ENCODE measurements around the gene PCDH1.

The PCDH1 gene

GRCh38 chr5:141867139-141867538 is 11.1 kb downstream of the PCDH1 start:
- Mint-ChIP-seq H3K27ac (ENCODE audit: low read depth) (no peak overlapping the region), H3K9me3 (no peaks in the 10 kb centered on the region), H3K4me1 (no peaks in the 10 kb centered on the region), H3K36me3 (ENCODE audit: insufficient read depth) (no peaks in the 10 kb centered on the region), H3K27me3 (peaks cover 31% of the 10 kb centered on the region), H3K4me3 (no peak overlapping the region)
- ATAC-seq (replicated peaks; ENCODE audit: extremely low read depth, poor library complexity, severe bottlenecking) = no peak
- no peak for DNase-seq (ENCODE audit: low spot score in 2 of 2)

DNA sequence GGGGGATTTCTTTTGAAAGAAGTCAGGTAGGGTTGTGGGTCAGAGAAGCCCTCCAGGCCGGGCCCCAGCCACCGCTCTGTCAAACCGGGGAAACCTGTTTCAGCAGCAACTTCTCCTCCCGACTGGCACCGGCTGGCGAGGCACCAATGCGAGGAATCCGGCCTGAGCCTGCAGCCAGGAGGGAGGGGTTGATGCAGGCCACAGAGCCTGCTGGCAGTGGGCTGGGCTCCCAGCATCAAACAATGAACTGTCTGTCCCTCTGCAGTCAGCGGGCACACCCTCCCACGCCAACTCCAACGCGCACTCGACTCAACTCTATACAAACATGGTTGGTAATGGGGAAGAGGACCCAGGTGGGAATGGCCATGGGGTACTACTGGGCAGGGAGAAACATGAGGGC is 12.1 kb downstream of the PCDH1 start:
- no peaks in the 10 kb centered on the region for H3K9me3 Mint-ChIP-seq

DNA sequence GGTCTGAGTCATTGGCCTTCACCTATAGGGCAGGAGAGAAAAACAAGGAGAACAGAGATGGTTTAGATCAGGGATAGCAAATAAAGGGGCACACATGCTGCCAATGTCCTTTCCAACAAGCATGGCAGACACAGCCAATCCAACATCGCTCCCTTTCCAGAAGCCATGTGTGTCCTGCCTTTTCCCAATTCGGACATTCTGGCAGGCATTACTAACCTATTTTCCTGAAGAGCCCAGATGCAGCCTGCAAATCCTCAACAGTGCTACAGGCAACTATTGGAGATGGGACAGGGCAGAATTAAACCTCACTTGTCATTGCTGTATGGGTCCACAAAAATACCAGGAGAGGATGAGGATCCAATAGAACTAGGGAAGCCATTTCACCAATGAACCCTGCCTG is 12.8 kb downstream of the PCDH1 start:
- H3K27ac Mint-ChIP-seq (ENCODE audit: low read depth) = no peak overlapping the region

More for the DNA sequence above, 12.1 kb downstream of the PCDH1 start:
- DNase-seq (ENCODE audit: low spot score in 2 of 2) = no peak
- Mint-ChIP-seq H3K4me3 (no peak overlapping the region), H3K27ac (ENCODE audit: low read depth) (no peak overlapping the region), H3K4me1 (no peaks in the 10 kb centered on the region), H3K27me3 (peaks cover 31% of the 10 kb centered on the region), H3K36me3 (ENCODE audit: insufficient read depth) (no peaks in the 10 kb centered on the region)
- ATAC-seq (replicated peaks; ENCODE audit: extremely low read depth, poor library complexity, severe bottlenecking) = no peak

DNA sequence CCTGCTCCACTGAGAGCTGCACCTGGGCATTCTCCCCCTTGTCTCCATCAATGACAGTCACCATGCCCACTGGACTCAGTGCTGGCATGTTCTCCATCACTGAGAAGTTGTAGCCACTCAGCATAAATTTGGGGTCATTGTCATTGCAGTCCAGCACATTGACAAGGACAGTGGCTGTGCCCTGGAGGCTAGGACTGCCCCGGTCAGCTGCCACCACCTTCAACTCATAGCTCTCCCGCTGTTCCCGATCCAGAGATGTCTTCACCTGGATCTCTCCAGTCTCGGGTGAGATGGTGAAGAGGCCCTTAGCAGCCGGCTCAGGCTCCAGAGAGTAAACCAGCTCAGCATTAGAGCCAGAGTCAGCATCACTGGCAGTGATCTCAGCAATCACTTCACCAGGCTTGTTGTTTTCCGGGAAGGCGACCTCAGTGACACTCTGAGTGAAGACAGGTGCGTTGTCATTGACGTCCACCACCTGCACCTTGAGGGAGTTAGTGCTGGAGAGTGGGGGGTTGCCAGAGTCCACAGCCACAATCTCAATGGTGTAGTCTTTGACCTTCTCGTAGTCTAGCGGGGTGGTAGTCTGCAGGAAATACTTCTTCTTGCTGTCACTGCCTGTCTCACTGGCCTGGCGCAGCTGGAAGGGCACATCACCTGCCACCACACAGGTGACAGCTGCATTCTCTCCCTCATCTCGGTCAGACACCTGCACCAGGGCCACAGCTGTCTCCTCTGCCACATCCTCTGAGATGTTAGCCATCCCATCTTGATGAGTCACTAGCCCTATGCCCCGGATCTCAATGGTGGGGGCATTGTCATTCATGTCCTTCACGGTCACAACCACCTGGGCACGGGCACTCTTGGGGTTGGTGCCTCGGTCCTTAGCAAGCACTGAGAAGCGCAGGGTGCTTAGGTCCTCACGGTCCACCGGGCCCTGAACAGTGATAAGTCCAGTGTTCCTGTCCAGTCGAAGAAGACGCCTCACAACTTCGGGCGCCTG is 13.5 kb downstream of the PCDH1 start:
- no peak overlapping the region for H3K27ac Mint-ChIP-seq (ENCODE audit: low read depth)
- no peaks in the 10 kb centered on the region for H3K9me3 Mint-ChIP-seq
- H3K36me3 Mint-ChIP-seq (ENCODE audit: insufficient read depth) = no peaks in the 10 kb centered on the region
- no peaks in the 10 kb centered on the region for H3K4me1 Mint-ChIP-seq
- no peak for ATAC-seq (replicated peaks; ENCODE audit: extremely low read depth, poor library complexity, severe bottlenecking)
- H3K27me3 Mint-ChIP-seq = peaks cover 24% of the 10 kb centered on the region
- no peak for DNase-seq (ENCODE audit: low spot score in 2 of 2)
- no peak overlapping the region for H3K4me3 Mint-ChIP-seq

More for the DNA sequence above, 12.8 kb downstream of the PCDH1 start:
- Mint-ChIP-seq H3K9me3 (no peaks in the 10 kb centered on the region), H3K4me1 (no peaks in the 10 kb centered on the region), H3K4me3 (no peak overlapping the region), H3K27me3 (peaks cover 27% of the 10 kb centered on the region), H3K36me3 (ENCODE audit: insufficient read depth) (no peaks in the 10 kb centered on the region)
- ATAC-seq (replicated peaks; ENCODE audit: extremely low read depth, poor library complexity, severe bottlenecking) (no peak), DNase-seq (ENCODE audit: low spot score in 2 of 2) (no peak)

- Mint-ChIP-seq H3K36me3 (ENCODE audit: insufficient read depth) (no peaks in the 10 kb centered on the region), H3K27me3 (peaks cover 27% of the 10 kb centered on the region), H3K4me3 (no peak overlapping the region), H3K4me1 (no peaks in the 10 kb centered on the region), H3K27ac (ENCODE audit: low read depth) (no peak overlapping the region), H3K9me3 (no peaks in the 10 kb centered on the region)
- ATAC-seq (replicated peaks; ENCODE audit: extremely low read depth, poor library complexity, severe bottlenecking) = no peak
- DNase-seq (ENCODE audit: low spot score in 2 of 2) = no peak
These were observed 14.5 kb downstream of the PCDH1 start for GRCh38 chr5:141863569-141864178.

- DNase-seq (ENCODE audit: low spot score in 2 of 2) = no peak
- Mint-ChIP-seq H3K27ac (ENCODE audit: low read depth) (no peak overlapping the region), H3K36me3 (ENCODE audit: insufficient read depth) (no peaks in the 10 kb centered on the region), H3K27me3 (peaks cover 30% of the 10 kb centered on the region), H3K9me3 (no peaks in the 10 kb centered on the region), H3K4me1 (no peaks in the 10 kb centered on the region), H3K4me3 (no peak overlapping the region)
- no peak for ATAC-seq (replicated peaks; ENCODE audit: extremely low read depth, poor library complexity, severe bottlenecking)
These were observed 15.2 kb downstream of the PCDH1 start for GRCh38 chr5:141862936-141863543.

- no peak for ATAC-seq (replicated peaks; ENCODE audit: extremely low read depth, poor library complexity, severe bottlenecking)
These were observed 17.0 kb downstream of the PCDH1 start for GRCh38 chr5:141861194-141861593.

DNA sequence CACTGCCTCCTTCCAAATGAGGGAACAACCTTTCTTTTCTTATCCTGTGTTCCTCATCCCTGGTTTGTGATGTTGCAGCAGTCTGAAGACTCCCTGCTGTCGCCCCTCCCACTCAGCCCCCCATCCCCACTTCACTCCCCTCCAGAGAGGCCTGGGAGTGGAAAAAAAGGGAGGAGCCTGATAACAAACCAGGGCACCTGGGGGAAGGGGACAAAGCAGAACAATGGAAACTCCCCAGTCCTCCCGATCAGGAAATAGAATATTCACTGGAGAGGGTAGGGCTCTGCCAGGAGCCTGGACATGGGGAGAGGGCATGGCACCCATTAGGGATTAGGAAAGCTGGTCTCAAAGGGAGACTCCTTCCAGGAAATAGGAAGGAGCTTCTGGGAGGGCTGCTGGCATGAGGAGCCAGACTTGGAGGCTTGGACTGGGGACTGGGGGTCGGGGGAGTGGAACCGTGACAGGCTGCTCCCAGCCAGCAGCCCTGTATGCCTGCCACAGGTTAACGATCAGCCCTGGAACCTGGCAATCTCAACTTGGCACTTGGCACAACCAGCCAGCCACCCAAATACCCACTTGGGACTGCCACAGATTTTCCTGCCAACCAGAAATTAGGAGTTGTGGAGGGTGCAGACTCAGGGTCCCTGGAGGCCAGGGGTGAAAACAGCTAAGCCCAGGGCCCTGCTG is 20.0 kb downstream of the PCDH1 start:
- Mint-ChIP-seq H3K9me3 (no peaks in the 10 kb centered on the region), H3K4me1 (no peaks in the 10 kb centered on the region), H3K27ac (ENCODE audit: low read depth) (no peak overlapping the region), H3K36me3 (ENCODE audit: insufficient read depth) (no peaks in the 10 kb centered on the region), H3K4me3 (no peak overlapping the region), H3K27me3 (peaks cover 33% of the 10 kb centered on the region)
- no peak for ATAC-seq (replicated peaks; ENCODE audit: extremely low read depth, poor library complexity, severe bottlenecking)
- no peak for DNase-seq (ENCODE audit: low spot score in 2 of 2)

More at GRCh38 chr5:141861194-141861593, 17.0 kb downstream of the PCDH1 start:
- no peak for DNase-seq (ENCODE audit: low spot score in 2 of 2)
- Mint-ChIP-seq H3K4me3 (no peak overlapping the region), H3K27ac (ENCODE audit: low read depth) (no peak overlapping the region), H3K9me3 (no peaks in the 10 kb centered on the region), H3K27me3 (peaks cover 33% of the 10 kb centered on the region), H3K36me3 (ENCODE audit: insufficient read depth) (no peaks in the 10 kb centered on the region), H3K4me1 (no peaks in the 10 kb centered on the region)

DNA sequence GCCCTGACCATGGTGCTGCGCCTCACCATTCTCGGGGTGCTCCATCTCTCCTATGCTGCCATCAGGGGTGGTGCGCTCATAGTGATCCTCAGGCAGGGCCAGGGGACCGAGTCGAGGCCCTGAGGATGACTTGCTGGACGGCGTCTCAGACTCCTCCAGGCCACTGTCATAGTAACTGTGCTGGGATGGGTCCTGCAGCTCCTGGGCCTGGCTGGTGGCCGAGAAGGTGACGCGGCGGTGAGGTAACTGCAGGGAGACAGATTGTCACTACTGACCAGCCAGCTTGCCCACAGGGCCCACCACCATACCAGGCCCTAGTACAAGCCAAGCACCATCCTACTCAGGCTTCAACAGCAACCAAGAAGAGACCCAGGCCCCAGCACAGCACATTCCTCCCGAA is 21.0 kb downstream of the PCDH1 start:
- H3K4me3 Mint-ChIP-seq = no peak overlapping the region
- peaks cover 32% of the 10 kb centered on the region for H3K27me3 Mint-ChIP-seq
- H3K9me3 Mint-ChIP-seq = no peaks in the 10 kb centered on the region
- no peak overlapping the region for H3K27ac Mint-ChIP-seq (ENCODE audit: low read depth)
- ATAC-seq (replicated peaks; ENCODE audit: extremely low read depth, poor library complexity, severe bottlenecking) (no peak), DNase-seq (ENCODE audit: low spot score in 2 of 2) (no peak)
- no peaks in the 10 kb centered on the region for H3K4me1 Mint-ChIP-seq
- no peaks in the 10 kb centered on the region for H3K36me3 Mint-ChIP-seq (ENCODE audit: insufficient read depth)

- Mint-ChIP-seq H3K4me3 (no peak overlapping the region), H3K36me3 (ENCODE audit: insufficient read depth) (no peaks in the 10 kb centered on the region), H3K27ac (ENCODE audit: low read depth) (no peak overlapping the region), H3K4me1 (no peaks in the 10 kb centered on the region), H3K9me3 (no peaks in the 10 kb centered on the region), H3K27me3 (peaks cover 22% of the 10 kb centered on the region)
- ATAC-seq (replicated peaks; ENCODE audit: extremely low read depth, poor library complexity, severe bottlenecking) (no peak), DNase-seq (ENCODE audit: low spot score in 2 of 2) (no peak)
These were observed 22.0 kb downstream of the PCDH1 start for GRCh38 chr5:141856037-141856790.

DNA sequence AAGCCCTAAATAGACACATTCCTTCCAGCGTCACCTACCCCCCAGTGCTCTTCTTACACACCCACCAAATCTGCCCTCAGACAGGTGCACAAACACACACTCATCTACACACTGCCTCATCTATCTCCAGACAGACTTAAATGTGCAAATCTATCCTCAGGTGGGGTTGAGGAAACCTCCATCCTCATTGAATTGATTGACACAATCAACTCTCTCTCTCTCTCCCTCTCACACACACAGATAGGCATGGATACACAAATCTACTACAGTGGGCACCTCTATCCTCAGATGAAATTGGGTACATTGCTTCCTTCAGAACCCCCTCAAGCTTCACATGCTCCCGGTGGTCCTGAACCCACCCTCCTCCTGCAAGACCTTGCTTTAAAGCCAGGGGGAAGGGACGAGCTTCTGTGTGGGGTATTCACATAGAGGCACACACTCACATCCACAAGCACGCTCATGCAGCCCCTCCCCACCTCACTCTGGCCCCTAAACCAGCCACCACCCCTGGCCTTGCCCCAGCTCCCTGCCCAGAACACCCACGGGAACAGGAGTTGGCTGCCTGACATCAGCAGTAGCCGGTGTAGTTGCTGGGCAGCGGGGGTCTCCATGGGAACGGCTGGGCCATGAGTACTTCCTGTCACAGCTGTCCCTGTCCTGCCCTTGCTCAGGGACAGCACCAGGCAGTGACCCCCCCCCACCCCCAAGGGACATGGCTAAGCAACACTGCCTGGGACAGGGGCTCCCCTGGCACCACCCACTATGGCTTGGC is 22.8 kb downstream of the PCDH1 start:
- H3K9me3 Mint-ChIP-seq = no peaks in the 10 kb centered on the region
- peaks cover 17% of the 10 kb centered on the region for H3K27me3 Mint-ChIP-seq
- H3K4me1 Mint-ChIP-seq = no peaks in the 10 kb centered on the region
- H3K36me3 Mint-ChIP-seq (ENCODE audit: insufficient read depth) = peaks cover 2% of the 10 kb centered on the region
- no peak for ATAC-seq (replicated peaks; ENCODE audit: extremely low read depth, poor library complexity, severe bottlenecking)
- H3K4me3 Mint-ChIP-seq = no peak overlapping the region
- no peak for DNase-seq (ENCODE audit: low spot score in 2 of 2)
- no peak overlapping the region for H3K27ac Mint-ChIP-seq (ENCODE audit: low read depth)
